ENCODE data around the gene TTC12.

DNA sequence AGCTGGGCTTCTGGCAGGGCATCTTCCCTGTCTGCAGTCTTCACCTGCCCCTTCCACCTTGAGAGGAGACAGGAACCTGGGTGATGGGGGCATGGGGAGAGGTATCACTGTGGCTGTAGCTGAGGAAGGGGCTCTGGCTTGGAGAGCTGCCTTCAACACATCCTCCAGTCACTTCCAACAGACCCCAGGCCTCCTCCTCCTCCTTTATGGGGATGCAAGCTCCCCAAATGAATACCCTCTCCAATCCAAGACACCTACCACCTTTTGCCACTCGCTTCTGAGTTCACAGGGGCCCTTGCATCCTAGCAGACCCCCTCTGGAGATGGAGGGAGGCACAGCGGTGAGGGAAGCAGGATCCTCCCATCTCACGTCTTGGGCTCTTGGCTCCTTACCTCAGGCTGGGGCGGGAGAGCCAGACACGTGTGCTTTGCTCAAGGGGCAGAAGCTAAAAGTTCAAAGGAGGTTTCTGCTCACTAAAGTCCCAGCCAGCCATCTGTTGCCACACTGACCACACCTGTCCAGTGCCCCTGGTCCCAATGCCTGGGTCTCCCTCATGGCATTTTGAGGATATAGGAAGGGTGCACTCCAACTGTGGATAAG, 86.3 kb downstream of the TTC12 start:
- no peak for TF ChIP-seq JUND (IDR thresholded peaks at IDR 0.05; ENCODE audit: low read length)
- TF ChIP-seq RFX5 (IDR thresholded peaks at IDR 0.05; ENCODE audit: borderline replicate concordance, low read depth, low read length), result no peak
- TF ChIP-seq, protein P1, sequence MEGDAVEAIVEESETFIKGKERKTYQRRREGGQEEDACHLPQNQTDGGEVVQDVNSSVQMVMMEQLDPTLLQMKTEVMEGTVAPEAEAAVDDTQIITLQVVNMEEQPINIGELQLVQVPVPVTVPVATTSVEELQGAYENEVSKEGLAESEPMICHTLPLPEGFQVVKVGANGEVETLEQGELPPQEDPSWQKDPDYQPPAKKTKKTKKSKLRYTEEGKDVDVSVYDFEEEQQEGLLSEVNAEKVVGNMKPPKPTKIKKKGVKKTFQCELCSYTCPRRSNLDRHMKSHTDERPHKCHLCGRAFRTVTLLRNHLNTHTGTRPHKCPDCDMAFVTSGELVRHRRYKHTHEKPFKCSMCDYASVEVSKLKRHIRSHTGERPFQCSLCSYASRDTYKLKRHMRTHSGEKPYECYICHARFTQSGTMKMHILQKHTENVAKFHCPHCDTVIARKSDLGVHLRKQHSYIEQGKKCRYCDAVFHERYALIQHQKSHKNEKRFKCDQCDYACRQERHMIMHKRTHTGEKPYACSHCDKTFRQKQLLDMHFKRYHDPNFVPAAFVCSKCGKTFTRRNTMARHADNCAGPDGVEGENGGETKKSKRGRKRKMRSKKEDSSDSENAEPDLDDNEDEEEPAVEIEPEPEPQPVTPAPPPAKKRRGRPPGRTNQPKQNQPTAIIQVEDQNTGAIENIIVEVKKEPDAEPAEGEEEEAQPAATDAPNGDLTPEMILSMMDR (IDR thresholded peaks at IDR 0.05; ENCODE audit: control extremely low read depth in 1 of 3, insufficient read depth in 1 of 3, low read depth in 1 of 3, low read length in 3 of 3), result no peak
- no peak for TF ChIP-seq MAFK (IDR thresholded peaks at IDR 0.05; ENCODE audit: low read depth, low read length)
- TF ChIP-seq ASH2L (IDR thresholded peaks at IDR 0.05; ENCODE audit: low read length), result no peak
- TF ChIP-seq CREB1 (IDR thresholded peaks at IDR 0.05), result no peak
